ENCODE data around the gene TNFRSF14. TPM values are rescaled to one million over a fixed set of nuclear protein-coding genes. Genes with fewer than 3 reads are reported as not detected.
A peak's percentile ranks its signal among the peaks of the same experiment; 100 is the strongest.

Gene TNFRSF14
- total and polyA plus RNA-seq, 4 donors: 14.8 to 38.1 (median 29.1) TPM

- Histone ChIP-seq H3K27ac (ENCODE audit: low read depth in 1 of 2, low read length in 2 of 2) (peak overlapping the region; percentile 94 to 98), H3K4me1 (ENCODE audit: control insufficient read depth in 4 of 4, insufficient read depth in 4 of 4, low read length in 3 of 4) (peaks cover 8 to 19% (median 10%) of the 10 kb centered on the region in 4 donors), H3K9me3 (ENCODE audit: control insufficient read depth in 4 of 4, low read length in 3 of 4) (no peaks in the 10 kb centered on the region), H3K4me3 (ENCODE audit: low read depth in 1 of 3, low read length in 3 of 3) (peak overlapping the region; percentile 73 to 92 (median 75)), H3K36me3 (ENCODE audit: control insufficient read depth in 4 of 4, insufficient read depth in 3 of 4, low read depth in 1 of 4, low read length in 3 of 4) (peaks cover 0 to 2% (median 0%) of the 10 kb centered on the region in 4 donors), H3K9ac (ENCODE audit: low read depth in 1 of 2, low read length in 2 of 2) (peak overlapping the region; percentile 6 to 86), H3K27me3 (ENCODE audit: control insufficient read depth in 4 of 4, insufficient read depth in 4 of 4, low read length in 3 of 4) (no peaks in the 10 kb centered on the region)
- peak; percentile 66 for DNase-seq (ENCODE audit: low spot score)
- WGBS: 3% methylated on average over 28 of the region's 28 CpGs
- TF ChIP-seq, protein P1, sequence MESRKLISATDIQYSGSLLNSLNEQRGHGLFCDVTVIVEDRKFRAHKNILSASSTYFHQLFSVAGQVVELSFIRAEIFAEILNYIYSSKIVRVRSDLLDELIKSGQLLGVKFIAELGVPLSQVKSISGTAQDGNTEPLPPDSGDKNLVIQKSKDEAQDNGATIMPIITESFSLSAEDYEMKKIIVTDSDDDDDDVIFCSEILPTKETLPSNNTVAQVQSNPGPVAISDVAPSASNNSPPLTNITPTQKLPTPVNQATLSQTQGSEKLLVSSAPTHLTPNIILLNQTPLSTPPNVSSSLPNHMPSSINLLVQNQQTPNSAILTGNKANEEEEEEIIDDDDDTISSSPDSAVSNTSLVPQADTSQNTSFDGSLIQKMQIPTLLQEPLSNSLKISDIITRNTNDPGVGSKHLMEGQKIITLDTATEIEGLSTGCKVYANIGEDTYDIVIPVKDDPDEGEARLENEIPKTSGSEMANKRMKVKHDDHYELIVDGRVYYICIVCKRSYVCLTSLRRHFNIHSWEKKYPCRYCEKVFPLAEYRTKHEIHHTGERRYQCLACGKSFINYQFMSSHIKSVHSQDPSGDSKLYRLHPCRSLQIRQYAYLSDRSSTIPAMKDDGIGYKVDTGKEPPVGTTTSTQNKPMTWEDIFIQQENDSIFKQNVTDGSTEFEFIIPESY (IDR thresholded peaks at IDR 0.05): no peak
- TF ChIP-seq HNF4G (IDR thresholded peaks at IDR 0.05) (peak; percentile 32), HNF4A (conservative IDR thresholded peaks at IDR 0.05) (peak; percentile 46 to 64), TAF1 (conservative IDR thresholded peaks at IDR 0.05) (peak; percentile 51), FOXA2 (IDR thresholded peaks at IDR 0.05) (no peak), NR2F2 (IDR thresholded peaks at IDR 0.05) (peak; percentile 83), SP1 (IDR thresholded peaks at IDR 0.05) (peak; percentile 68), RXRA (IDR thresholded peaks at IDR 0.05) (peak; percentile 67 to 88), GABPA (IDR thresholded peaks at IDR 0.05 in 1 of 2, conservative IDR thresholded peaks at IDR 0.05 in 1 of 2) (peak in 1 of 2 donors; percentile 84), RAD21 (IDR thresholded peaks at IDR 0.05) (peak; percentile 38 to 46), JUND (IDR thresholded peaks at IDR 0.05) (no peak), EGR1 (IDR thresholded peaks at IDR 0.05; ENCODE audit: low read depth in 2 of 2) (no peak), FOXA1 (IDR thresholded peaks at IDR 0.05) (no peak), YY1 (IDR thresholded peaks at IDR 0.05) (peak; percentile 66)
- TF ChIP-seq, protein P2, sequence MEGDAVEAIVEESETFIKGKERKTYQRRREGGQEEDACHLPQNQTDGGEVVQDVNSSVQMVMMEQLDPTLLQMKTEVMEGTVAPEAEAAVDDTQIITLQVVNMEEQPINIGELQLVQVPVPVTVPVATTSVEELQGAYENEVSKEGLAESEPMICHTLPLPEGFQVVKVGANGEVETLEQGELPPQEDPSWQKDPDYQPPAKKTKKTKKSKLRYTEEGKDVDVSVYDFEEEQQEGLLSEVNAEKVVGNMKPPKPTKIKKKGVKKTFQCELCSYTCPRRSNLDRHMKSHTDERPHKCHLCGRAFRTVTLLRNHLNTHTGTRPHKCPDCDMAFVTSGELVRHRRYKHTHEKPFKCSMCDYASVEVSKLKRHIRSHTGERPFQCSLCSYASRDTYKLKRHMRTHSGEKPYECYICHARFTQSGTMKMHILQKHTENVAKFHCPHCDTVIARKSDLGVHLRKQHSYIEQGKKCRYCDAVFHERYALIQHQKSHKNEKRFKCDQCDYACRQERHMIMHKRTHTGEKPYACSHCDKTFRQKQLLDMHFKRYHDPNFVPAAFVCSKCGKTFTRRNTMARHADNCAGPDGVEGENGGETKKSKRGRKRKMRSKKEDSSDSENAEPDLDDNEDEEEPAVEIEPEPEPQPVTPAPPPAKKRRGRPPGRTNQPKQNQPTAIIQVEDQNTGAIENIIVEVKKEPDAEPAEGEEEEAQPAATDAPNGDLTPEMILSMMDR (IDR thresholded peaks at IDR 0.05; ENCODE audit: low read depth, low read length, missing input control): no peak
- TF ChIP-seq, protein P3, sequence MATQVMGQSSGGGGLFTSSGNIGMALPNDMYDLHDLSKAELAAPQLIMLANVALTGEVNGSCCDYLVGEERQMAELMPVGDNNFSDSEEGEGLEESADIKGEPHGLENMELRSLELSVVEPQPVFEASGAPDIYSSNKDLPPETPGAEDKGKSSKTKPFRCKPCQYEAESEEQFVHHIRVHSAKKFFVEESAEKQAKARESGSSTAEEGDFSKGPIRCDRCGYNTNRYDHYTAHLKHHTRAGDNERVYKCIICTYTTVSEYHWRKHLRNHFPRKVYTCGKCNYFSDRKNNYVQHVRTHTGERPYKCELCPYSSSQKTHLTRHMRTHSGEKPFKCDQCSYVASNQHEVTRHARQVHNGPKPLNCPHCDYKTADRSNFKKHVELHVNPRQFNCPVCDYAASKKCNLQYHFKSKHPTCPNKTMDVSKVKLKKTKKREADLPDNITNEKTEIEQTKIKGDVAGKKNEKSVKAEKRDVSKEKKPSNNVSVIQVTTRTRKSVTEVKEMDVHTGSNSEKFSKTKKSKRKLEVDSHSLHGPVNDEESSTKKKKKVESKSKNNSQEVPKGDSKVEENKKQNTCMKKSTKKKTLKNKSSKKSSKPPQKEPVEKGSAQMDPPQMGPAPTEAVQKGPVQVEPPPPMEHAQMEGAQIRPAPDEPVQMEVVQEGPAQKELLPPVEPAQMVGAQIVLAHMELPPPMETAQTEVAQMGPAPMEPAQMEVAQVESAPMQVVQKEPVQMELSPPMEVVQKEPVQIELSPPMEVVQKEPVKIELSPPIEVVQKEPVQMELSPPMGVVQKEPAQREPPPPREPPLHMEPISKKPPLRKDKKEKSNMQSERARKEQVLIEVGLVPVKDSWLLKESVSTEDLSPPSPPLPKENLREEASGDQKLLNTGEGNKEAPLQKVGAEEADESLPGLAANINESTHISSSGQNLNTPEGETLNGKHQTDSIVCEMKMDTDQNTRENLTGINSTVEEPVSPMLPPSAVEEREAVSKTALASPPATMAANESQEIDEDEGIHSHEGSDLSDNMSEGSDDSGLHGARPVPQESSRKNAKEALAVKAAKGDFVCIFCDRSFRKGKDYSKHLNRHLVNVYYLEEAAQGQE (IDR thresholded peaks at IDR 0.05): peak; percentile 33
- TF ChIP-seq, protein P4, sequence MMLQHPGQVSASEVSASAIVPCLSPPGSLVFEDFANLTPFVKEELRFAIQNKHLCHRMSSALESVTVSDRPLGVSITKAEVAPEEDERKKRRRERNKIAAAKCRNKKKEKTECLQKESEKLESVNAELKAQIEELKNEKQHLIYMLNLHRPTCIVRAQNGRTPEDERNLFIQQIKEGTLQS (IDR thresholded peaks at IDR 0.05): no peak
- TF ChIP-seq, protein P5, sequence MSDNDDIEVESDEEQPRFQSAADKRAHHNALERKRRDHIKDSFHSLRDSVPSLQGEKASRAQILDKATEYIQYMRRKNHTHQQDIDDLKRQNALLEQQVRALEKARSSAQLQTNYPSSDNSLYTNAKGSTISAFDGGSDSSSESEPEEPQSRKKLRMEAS (IDR thresholded peaks at IDR 0.05): peak; percentile 22
These were observed 29.3 kb downstream of the TNFRSF14 start for GRCh38 chr1:2585318-2586092.
